Astrocyte of the cerebellum (primary cell): Measurements from ENCODE around the gene GLTP.
"Not testable (repeated sequence)": the region's sequence is repeated elsewhere in the genome, so short reads cannot be mapped to it uniquely, and the experiment has no call there.

Source experiments
- DNase-seq: peaks from one replicate; pipeline ENCODE4 v3.0.0-alpha.2; 2011; ENCODE audit warnings: low read depth
- H3K4me3 ChIP-seq: 2 replicates; pipeline ENCODE4 v1.5.1; 2011; ENCODE audit warnings: mild to moderate bottlenecking, low read depth, low read length, moderate library complexity
- CTCF ChIP-seq: IDR thresholded peaks from 2 replicates; pipeline ENCODE4 v1.5.1; 2012; ENCODE audit warnings: low read length, low read depth, moderate library complexity, mild to moderate bottlenecking; ENCODE audit errors: missing control alignments
- in situ Hi-C: cut with HindIII; loops from 2 replicates; pipeline ENCODE4 v1.10.0; 2017; ENCODE audit warnings: low sequenced_read_pairs

GLTP gene

DNA sequence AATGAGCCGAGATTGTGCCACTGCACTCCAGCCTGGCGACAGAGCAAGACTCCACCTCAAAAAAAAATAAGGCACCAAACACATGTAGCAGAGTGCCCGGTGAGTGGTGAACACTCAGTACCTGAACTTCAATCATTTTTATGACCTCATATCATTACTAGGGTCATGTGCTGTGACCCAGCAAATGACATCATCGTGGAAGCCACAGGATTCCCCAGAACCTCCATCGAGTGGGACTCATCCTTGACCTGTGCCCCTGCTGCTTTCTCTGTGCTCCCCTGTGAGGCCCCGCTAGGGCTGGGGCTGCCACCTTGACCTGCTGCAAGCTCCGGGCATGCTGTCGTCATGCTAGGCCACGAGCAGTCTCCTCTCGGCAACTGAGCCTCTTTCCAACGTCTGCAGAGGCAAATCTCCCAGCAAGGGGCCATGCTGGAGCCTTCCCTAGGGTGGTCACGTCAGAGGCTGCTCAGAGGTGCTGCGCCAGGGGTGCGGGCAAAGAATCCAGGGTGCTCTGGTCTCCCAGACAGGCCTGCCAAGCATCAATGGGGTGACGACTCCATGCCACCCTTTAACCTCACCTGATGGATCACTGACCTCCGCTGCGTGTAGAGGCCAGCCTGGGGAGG lies 18.5 kb downstream of the GLTP start:
- H3K4me3 ChIP-seq = no peak overlapping the region
- TF ChIP-seq CTCF = no peak
- no peak for DNase-seq
- in situ Hi-C loops = no loop called here

DNA sequence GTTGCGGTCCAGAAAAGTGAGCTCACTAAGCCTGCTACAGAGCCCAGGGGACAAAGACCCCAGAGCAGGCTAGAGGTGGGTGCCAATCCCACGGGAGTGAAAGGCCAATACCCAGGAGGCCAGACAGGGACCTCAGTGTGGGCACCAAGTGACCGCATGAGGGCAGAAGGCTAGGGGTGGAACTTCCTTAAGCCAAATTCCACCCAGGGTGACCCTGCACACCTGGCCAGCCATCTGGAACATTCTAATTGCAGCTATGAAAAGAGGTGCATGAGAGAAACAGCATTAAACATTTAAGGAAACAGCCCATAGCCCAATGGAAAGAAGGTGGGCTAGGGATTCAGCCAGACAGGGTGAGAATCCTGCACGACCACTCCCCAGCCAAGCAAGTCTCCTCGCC lies 19.4 kb downstream of the GLTP start:
- H3K4me3 ChIP-seq = no peak overlapping the region
- DNase-seq = no peak
- in situ Hi-C loops = no loop called here
- no peak for TF ChIP-seq CTCF

- TF ChIP-seq CTCF = no peak
- in situ Hi-C loops = no loop called here
- H3K4me3 ChIP-seq = no peak overlapping the region
- DNase-seq = no peak
These were observed 21.6 kb downstream of the GLTP start for GRCh38 chr12:109858764-109859163.

DNA sequence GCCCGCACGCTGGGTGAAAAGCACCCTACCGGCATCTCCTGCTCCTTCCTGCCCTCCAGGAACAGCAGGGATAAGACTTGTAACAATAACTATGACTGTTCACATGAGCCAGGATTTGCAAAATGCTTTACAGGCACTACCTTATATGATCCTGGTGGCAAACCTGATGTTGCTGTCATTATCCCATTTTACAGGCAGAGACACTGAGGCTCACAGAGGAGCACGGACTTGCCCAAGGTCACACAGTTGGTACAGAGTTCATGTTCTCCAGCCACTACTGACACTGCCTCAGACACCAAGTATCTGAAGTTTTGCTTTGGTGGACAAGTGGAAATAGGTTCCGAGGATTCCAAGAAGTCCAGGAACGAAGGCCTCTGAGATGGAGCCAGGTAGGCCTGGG lies 22.6 kb downstream of the GLTP start:
- no peak for TF ChIP-seq CTCF
- DNase-seq = no peak
- no peak overlapping the region for H3K4me3 ChIP-seq
- in situ Hi-C loops = no loop called here

- no peak for DNase-seq
- H3K4me3 ChIP-seq = no peak overlapping the region
- TF ChIP-seq CTCF = no peak
- in situ Hi-C loops = no loop called here
These were observed 25.0 kb downstream of the GLTP start for GRCh38 chr12:109855377-109855776.

GRCh38 chr12:109850518-109850917 lies 29.8 kb downstream of the GLTP start:
- in situ Hi-C loops, DNase-seq, H3K4me3 ChIP-seq: not testable (repeated sequence)

GRCh38 chr12:109847142-109847735 lies 33.1 kb downstream of the GLTP start:
- in situ Hi-C loops = no loop called here
- no peak overlapping the region for H3K4me3 ChIP-seq
- TF ChIP-seq CTCF = no peak
- no peak for DNase-seq
